B cell (primary cell): ENCODE data around the gene DDX10. TPM values are rescaled to one million over a fixed set of nuclear protein-coding genes. Genes with fewer than 3 reads are reported as not detected.

Experiments
- ATAC-seq: fragments of 200-7000 bp; cut with Tn5 transposase; one replicate; pipeline ENCODE4 v1.10.0; 2021; ENCODE audit warnings: low read depth, mild to moderate bottlenecking, moderate number of reproducible peaks, moderate library complexity
- CTCF ChIA-PET: fragments of 350-600 bp; sonication (Branson Sonifier 250); formaldehyde crosslinking; loops from one replicate; lab custom pipeline; 2021; ENCODE audit warnings: antibody characterized with exemption, inconsistent platforms; lab: Charles Lee
- POLR2A ChIA-PET: fragments of 350-600 bp; sonication (Branson Sonifier 250); formaldehyde crosslinking; loops from one replicate; lab custom pipeline; 2021; ENCODE audit warnings: antibody characterized with exemption; lab: Charles Lee
- DNase-seq: peaks from one replicate; pipeline ENCODE4 v3.0.0; 2013
- H2AFZ ChIP-seq: 2 replicates; pipeline ENCODE4 v1.6.1; 2012; ENCODE audit warnings: mild to moderate bottlenecking, low read depth, low read length; ENCODE audit not compliant: insufficient read depth, poor library complexity, severe bottlenecking
- H3K27ac ChIP-seq, 2 donors: 1 replicate in 1 of 2; 2 replicates in 1 of 2; pipeline ENCODE4 v1.5.1; 2012 to 2013; ENCODE audit warnings: low read length in 2 of 2, mild to moderate bottlenecking in 2 of 2, moderate library complexity in 1 of 2
- H3K27me3 ChIP-seq, 4 experiments: fragments of 200-600 bp in 1 of 4; sonication (generic) in 1 of 4; replicated peaks in 1 of 4; 1 replicate in 2 of 4; 2 replicates in 2 of 4; pipeline versions ENCODE4 v1.6.1 to v1.7.0; 2013 to 2016; ENCODE audit warnings: low read length in 3 of 4, mild to moderate bottlenecking in 2 of 4, mixed read lengths in 1 of 4, moderate library complexity in 1 of 4; ENCODE audit not compliant: insufficient read depth in 4 of 4, control insufficient read depth in 3 of 4; ENCODE audit errors: control extremely low read depth in 1 of 4
- H3K36me3 ChIP-seq, 2 experiments: replicated peaks in 1 of 2; 1 replicate in 1 of 2; 2 replicates in 1 of 2; pipeline versions ENCODE4 v1.6.1 to v1.7.1; 2013; ENCODE audit warnings: low read length in 1 of 2; ENCODE audit not compliant: insufficient read depth in 2 of 2, control insufficient read depth in 1 of 2; ENCODE audit errors: control extremely low read depth in 1 of 2, extremely low read depth in 1 of 2
- H3K4me1 ChIP-seq, 2 donors: fragments of 200-600 bp in 1 of 2; sonication (generic) in 1 of 2; 1 replicate in 1 of 2; 2 replicates in 1 of 2; pipeline versions ENCODE4 v1.5.1 to v1.6.1; 2013 to 2017; ENCODE audit warnings: low read length in 2 of 2; ENCODE audit not compliant: control insufficient read depth in 2 of 2, insufficient read depth in 2 of 2
- H3K4me2 ChIP-seq: replicated peaks from 2 replicates; pipeline ENCODE3; 2012; ENCODE audit warnings: mild to moderate bottlenecking, low read depth, low read length; ENCODE audit not compliant: poor library complexity, severe bottlenecking
- H3K4me3 ChIP-seq, 5 experiments: fragments of 200-600 bp in 1 of 5; sonication (generic) in 1 of 5; 1 replicate in 3 of 5; 2 replicates in 2 of 5; pipeline versions ENCODE4 v1.5.1 to v1.7.0; 2011 to 2016; ENCODE audit warnings: low read length in 4 of 5, mild to moderate bottlenecking in 4 of 5, low read depth in 2 of 5, control low read depth in 1 of 5, moderate library complexity in 1 of 5; ENCODE audit not compliant: insufficient read depth in 1 of 5; ENCODE audit errors: control extremely low read depth in 1 of 5, extremely low read depth in 1 of 5
- H3K79me2 ChIP-seq: fragments of 200-600 bp; sonication (generic); one replicate; pipeline ENCODE4 v1.6.0; 2016; ENCODE audit warnings: low read length; ENCODE audit not compliant: control insufficient read depth, insufficient read depth
- H3K9ac ChIP-seq: fragments of 200-600 bp; sonication (generic); 2 replicates; pipeline ENCODE4 v1.6.1; 2017; ENCODE audit warnings: mild to moderate bottlenecking, low read length, moderate library complexity
- H3K9me3 ChIP-seq, 3 donors: one replicate each; pipeline versions ENCODE4 v1.6.1 to v1.7.1; 2013; ENCODE audit warnings: low read length in 2 of 3; ENCODE audit not compliant: control insufficient read depth in 2 of 3, insufficient read depth in 1 of 3; ENCODE audit errors: control extremely low read depth in 1 of 3
- H4K20me1 ChIP-seq: 2 replicates; pipeline ENCODE4 v1.6.0; 2012; ENCODE audit warnings: mild to moderate bottlenecking, low read length; ENCODE audit not compliant: insufficient read depth, control insufficient read depth, poor library complexity, severe bottlenecking
- H3K27ac Mint-ChIP-seq: one replicate; pipeline ENCODE4 v1.8.0; 2021; ENCODE audit warnings: mixed read lengths
- H3K27me3 Mint-ChIP-seq: one replicate; pipeline ENCODE4 v1.8.0; 2021; ENCODE audit warnings: mixed read lengths
- H3K4me1 Mint-ChIP-seq: one replicate; pipeline ENCODE4 v1.8.0; 2021; ENCODE audit warnings: mixed read lengths
- H3K4me3 Mint-ChIP-seq: one replicate; pipeline ENCODE4 v1.8.0; 2021; ENCODE audit warnings: mixed read lengths
- H3K9me3 Mint-ChIP-seq: one replicate; pipeline ENCODE4 v1.8.0; 2022; ENCODE audit warnings: mixed read lengths; ENCODE audit not compliant: insufficient read depth
- CTCF ChIP-seq: fragments of 200-600 bp; IDR thresholded peaks from one replicate; pipeline ENCODE4 v1.8.0; 2022; ENCODE audit warnings: antibody characterized with exemption, mild to moderate bottlenecking
- EZH2 ChIP-seq: IDR thresholded peaks from 2 replicates; pipeline ENCODE4 v1.6.1; 2012; ENCODE audit warnings: borderline replicate concordance, low read depth, mild to moderate bottlenecking, moderate library complexity, low read length; ENCODE audit not compliant: insufficient read depth, poor library complexity, severe bottlenecking
- WGBS: methylation state at CpG from one replicate; pipeline ENCODE4 v1.1.5; 2013; ENCODE audit warnings: missing lambda C conversion rate; ENCODE audit not compliant: insufficient coverage; 5-methylcytosine and 5-hydroxymethylcytosine counted together
- intact Hi-C: fragments of 100-400 bp; cut with micrococcal nuclease; formaldehyde crosslinking; loops from one replicate; pipeline ENCODE4 v1.10.0; 2022
- polyA plus RNA-seq: library from polyadenylated mRNA; depleted of rRNA; stranded (reverse); fragments of >200 nt; gene quantifications from 2 replicates; pipeline ENCODE4 v1.2.3, GENCODE V29; 2012
- total RNA-seq, 2 donors: library from RNA; stranded (reverse); fragments of 120-200 nt in 1 of 2; gene quantifications; 1 replicate in 1 of 2; 2 replicates in 1 of 2; pipeline versions ENCODE4 v1.2.3 to v1.2.4, GENCODE V29; 2013 to 2022

DDX10 gene
- total and polyA plus RNA-seq, 2 donors (not counting 1 experiment from before 2014, with no cell fraction given), result 15.6 to 30.6 TPM

GRCh38 chr11:108693852-108694251 is 29.0 kb downstream of the DDX10 start:
- DNase-seq (no peak), ATAC-seq (no peak)
- H3K9ac ChIP-seq, result no peak overlapping the region
- no peaks in the 10 kb centered on the region for H3K27me3 ChIP-seq
- Mint-ChIP-seq H3K27me3 (no peaks in the 10 kb centered on the region), H3K4me1 (no peaks in the 10 kb centered on the region), H3K4me3 (no peak overlapping the region), H3K9me3 (no peaks in the 10 kb centered on the region), H3K27ac (no peak overlapping the region)
- POLR2A ChIA-PET, result no interaction called here
- intact Hi-C loops, result no loop called here
- no peaks in the 10 kb centered on the region for H4K20me1 ChIP-seq
- TF ChIP-seq CTCF (no peak), EZH2 (no peak)
- H3K27ac ChIP-seq, result no peak overlapping the region
- H2AFZ ChIP-seq, result no peak overlapping the region
- no peaks in the 10 kb centered on the region for H3K79me2 ChIP-seq
- no peaks in the 10 kb centered on the region for H3K4me1 ChIP-seq
- no peak overlapping the region for H3K4me2 ChIP-seq
- H3K4me3 ChIP-seq, result no peak overlapping the region
- H3K9me3 ChIP-seq, result no peaks in the 10 kb centered on the region
- no CpG with 5 or more reads among the region's 2 CpGs for WGBS
- CTCF ChIA-PET, result no interaction called here
- H3K36me3 ChIP-seq, result peaks cover 4 to 44% of the 10 kb centered on the region in 2 experiments

- H3K9ac ChIP-seq, result no peak overlapping the region
- WGBS, result no CpG with 5 or more reads among the region's 1 CpG
- no peak overlapping the region for H2AFZ ChIP-seq
- H3K4me3 Mint-ChIP-seq, result no peak overlapping the region
- ChIA-PET CTCF (interaction anchor here (0.7 to 1.5 kb wide), 3 partner anchors 9 to 1002 kb away, joined by 3 to 4 read pairs (median 3); no protein-coding TSS in a partner anchor), POLR2A (no interaction called here)
- no peak for DNase-seq
- H3K4me1 Mint-ChIP-seq, result no peaks in the 10 kb centered on the region
- H3K4me2 ChIP-seq, result no peak overlapping the region
- no peaks in the 10 kb centered on the region for H4K20me1 ChIP-seq
- intact Hi-C loops, result no loop called here
- H3K9me3 Mint-ChIP-seq, result no peaks in the 10 kb centered on the region
- peaks cover 10 to 46% of the 10 kb centered on the region in 2 experiments for H3K36me3 ChIP-seq
- H3K4me1 ChIP-seq, result no peaks in the 10 kb centered on the region
- no peaks in the 10 kb centered on the region for H3K79me2 ChIP-seq
- ATAC-seq, result no peak
- no peaks in the 10 kb centered on the region for H3K27me3 Mint-ChIP-seq
- H3K27ac ChIP-seq, result no peak overlapping the region
- H3K27me3 ChIP-seq, result no peaks in the 10 kb centered on the region
- TF ChIP-seq CTCF, result no peak
- TF ChIP-seq EZH2, result no peak
- no peak overlapping the region for H3K4me3 ChIP-seq
- H3K9me3 ChIP-seq, result no peaks in the 10 kb centered on the region
- no peak overlapping the region for H3K27ac Mint-ChIP-seq
Observed at GRCh38 chr11:108694846-108695245, 30.0 kb downstream of the DDX10 start.
